DND-41 (cell line): Measurements from ENCODE around the gene NUBPL.

Experiments
- ATAC-seq: fragments of 200-7000 bp; cut with Tn5 transposase; 3 replicates; pipeline ENCODE4 v1.9.1; 2021; ENCODE audit warnings: low read depth; ENCODE audit not compliant: insufficient read depth
- DNase-seq: peaks from one replicate; pipeline ENCODE4 v3.0.0-alpha.2; 2020
- H2AFZ ChIP-seq: 2 replicates; pipeline ENCODE4 v1.6.0; 2012; ENCODE audit warnings: low read depth, low read length
- H3K27ac ChIP-seq: 2 replicates; pipeline ENCODE4 v1.5.1; 2012; ENCODE audit warnings: low read length, inconsistent platforms
- H3K27me3 ChIP-seq: fragments of 200-600 bp; sonication (generic); 2 replicates; pipeline ENCODE4 v1.6.0; 2012; ENCODE audit warnings: low read length, mild to moderate bottlenecking, inconsistent platforms; ENCODE audit not compliant: insufficient read depth, poor library complexity
- H3K36me3 ChIP-seq: 2 replicates; pipeline ENCODE4 v1.5.1; 2012; ENCODE audit warnings: low read length, inconsistent platforms; ENCODE audit not compliant: insufficient read depth
- H3K4me1 ChIP-seq: 2 replicates; pipeline ENCODE4 v1.5.1; 2012; ENCODE audit warnings: mild to moderate bottlenecking, low read length; ENCODE audit not compliant: insufficient read depth
- H3K4me2 ChIP-seq: 2 replicates; pipeline ENCODE4 v1.6.0; 2012; ENCODE audit warnings: mild to moderate bottlenecking, moderate library complexity, low read length, inconsistent platforms; ENCODE audit not compliant: insufficient read depth
- H3K4me3 ChIP-seq, 2 experiments: fragments of 200-600 bp in 1 of 2; shearing (Covaris generic) in 1 of 2; 2 replicates each; pipeline ENCODE4 v1.5.1; 2012 to 2016; ENCODE audit warnings: inconsistent platforms in 2 of 2, low read length in 2 of 2, mild to moderate bottlenecking in 2 of 2, low read depth in 1 of 2, moderate library complexity in 1 of 2
- H3K79me2 ChIP-seq: 2 replicates; pipeline ENCODE4 v1.6.0; 2012; ENCODE audit warnings: low read length, inconsistent platforms; ENCODE audit not compliant: insufficient read depth
- H3K9ac ChIP-seq: 2 replicates; pipeline ENCODE4 v1.6.0; 2012; ENCODE audit warnings: low read depth, mild to moderate bottlenecking, inconsistent platforms, low read length, moderate library complexity
- H3K9me3 ChIP-seq: 2 replicates; pipeline ENCODE4 v1.5.1; 2012; ENCODE audit warnings: low read length, moderate library complexity, mild to moderate bottlenecking, inconsistent platforms; ENCODE audit not compliant: insufficient read depth, severe bottlenecking
- H4K20me1 ChIP-seq: 2 replicates; pipeline ENCODE4 v1.6.0; 2012; ENCODE audit warnings: low read length; ENCODE audit not compliant: insufficient read depth
- CTCF ChIP-seq: IDR thresholded peaks from 2 replicates; pipeline ENCODE4 v1.5.1; 2012; ENCODE audit warnings: borderline replicate concordance, low read length, moderate library complexity, mild to moderate bottlenecking; ENCODE audit not compliant: poor library complexity, severe bottlenecking; ENCODE audit errors: extremely low read depth
- EZH2 ChIP-seq: IDR thresholded peaks from 3 replicates; pipeline ENCODE4 v1.6.1; 2012; ENCODE audit warnings: borderline replicate concordance, low read depth, mild to moderate bottlenecking, moderate library complexity, low read length, inconsistent platforms; ENCODE audit not compliant: severe bottlenecking

Gene NUBPL

GRCh38 chr14:31712244-31713127 is 151.3 kb downstream of the NUBPL start:
- Histone ChIP-seq H3K27me3 (no peaks in the 10 kb centered on the region), H3K9ac (no peak overlapping the region), H2AFZ (no peak overlapping the region), H3K4me2 (no peak overlapping the region), H3K9me3 (no peaks in the 10 kb centered on the region), H3K4me1 (no peaks in the 10 kb centered on the region), H4K20me1 (no peaks in the 10 kb centered on the region), H3K36me3 (no peaks in the 10 kb centered on the region), H3K27ac (no peak overlapping the region), H3K79me2 (no peaks in the 10 kb centered on the region), H3K4me3 (no peak overlapping the region)
- no peak for DNase-seq
- ATAC-seq = no peak
- TF ChIP-seq CTCF (no peak), EZH2 (no peak)

- Histone ChIP-seq H3K9me3 (no peaks in the 10 kb centered on the region), H3K36me3 (no peaks in the 10 kb centered on the region), H3K9ac (no peak overlapping the region), H3K27me3 (no peaks in the 10 kb centered on the region), H3K4me1 (no peaks in the 10 kb centered on the region), H2AFZ (no peak overlapping the region), H3K27ac (no peak overlapping the region), H3K4me2 (no peak overlapping the region), H3K4me3 (no peak overlapping the region), H4K20me1 (no peaks in the 10 kb centered on the region), H3K79me2 (no peaks in the 10 kb centered on the region)
- DNase-seq (no peak), ATAC-seq (no peak)
- no peak for TF ChIP-seq EZH2
- TF ChIP-seq CTCF = no peak
These were observed 155.0 kb downstream of the NUBPL start for GRCh38 chr14:31716208-31716607.

- no peaks in the 10 kb centered on the region for H3K27me3 ChIP-seq
- DNase-seq (no peak), ATAC-seq (no peak)
- H3K79me2 ChIP-seq = no peaks in the 10 kb centered on the region
- no peak overlapping the region for H2AFZ ChIP-seq
- H3K9ac ChIP-seq = no peak overlapping the region
- H3K4me2 ChIP-seq = no peak overlapping the region
- H3K9me3 ChIP-seq = no peaks in the 10 kb centered on the region
- H4K20me1 ChIP-seq = no peaks in the 10 kb centered on the region
- no peaks in the 10 kb centered on the region for H3K4me1 ChIP-seq
- H3K36me3 ChIP-seq = no peaks in the 10 kb centered on the region
- H3K27ac ChIP-seq = no peak overlapping the region
- H3K4me3 ChIP-seq = no peak overlapping the region
- no peak for TF ChIP-seq EZH2
- TF ChIP-seq CTCF = no peak
These were observed 156.3 kb downstream of the NUBPL start for GRCh38 chr14:31717294-31718085.
